HG02588 (cell line): Measurements from ENCODE around the gene CHPF.

Experiments used
- ATAC-seq: cut with Tn5 transposase; IDR thresholded peaks from one replicate; pipeline ENCODE4 v1.9.1; 2021; ENCODE audit warnings: mild to moderate bottlenecking, moderate library complexity; ENCODE audit not compliant: unreplicated experiment

The CHPF gene, protein sequence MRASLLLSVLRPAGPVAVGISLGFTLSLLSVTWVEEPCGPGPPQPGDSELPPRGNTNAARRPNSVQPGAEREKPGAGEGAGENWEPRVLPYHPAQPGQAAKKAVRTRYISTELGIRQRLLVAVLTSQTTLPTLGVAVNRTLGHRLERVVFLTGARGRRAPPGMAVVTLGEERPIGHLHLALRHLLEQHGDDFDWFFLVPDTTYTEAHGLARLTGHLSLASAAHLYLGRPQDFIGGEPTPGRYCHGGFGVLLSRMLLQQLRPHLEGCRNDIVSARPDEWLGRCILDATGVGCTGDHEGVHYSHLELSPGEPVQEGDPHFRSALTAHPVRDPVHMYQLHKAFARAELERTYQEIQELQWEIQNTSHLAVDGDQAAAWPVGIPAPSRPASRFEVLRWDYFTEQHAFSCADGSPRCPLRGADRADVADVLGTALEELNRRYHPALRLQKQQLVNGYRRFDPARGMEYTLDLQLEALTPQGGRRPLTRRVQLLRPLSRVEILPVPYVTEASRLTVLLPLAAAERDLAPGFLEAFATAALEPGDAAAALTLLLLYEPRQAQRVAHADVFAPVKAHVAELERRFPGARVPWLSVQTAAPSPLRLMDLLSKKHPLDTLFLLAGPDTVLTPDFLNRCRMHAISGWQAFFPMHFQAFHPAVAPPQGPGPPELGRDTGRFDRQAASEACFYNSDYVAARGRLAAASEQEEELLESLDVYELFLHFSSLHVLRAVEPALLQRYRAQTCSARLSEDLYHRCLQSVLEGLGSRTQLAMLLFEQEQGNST

DNA sequence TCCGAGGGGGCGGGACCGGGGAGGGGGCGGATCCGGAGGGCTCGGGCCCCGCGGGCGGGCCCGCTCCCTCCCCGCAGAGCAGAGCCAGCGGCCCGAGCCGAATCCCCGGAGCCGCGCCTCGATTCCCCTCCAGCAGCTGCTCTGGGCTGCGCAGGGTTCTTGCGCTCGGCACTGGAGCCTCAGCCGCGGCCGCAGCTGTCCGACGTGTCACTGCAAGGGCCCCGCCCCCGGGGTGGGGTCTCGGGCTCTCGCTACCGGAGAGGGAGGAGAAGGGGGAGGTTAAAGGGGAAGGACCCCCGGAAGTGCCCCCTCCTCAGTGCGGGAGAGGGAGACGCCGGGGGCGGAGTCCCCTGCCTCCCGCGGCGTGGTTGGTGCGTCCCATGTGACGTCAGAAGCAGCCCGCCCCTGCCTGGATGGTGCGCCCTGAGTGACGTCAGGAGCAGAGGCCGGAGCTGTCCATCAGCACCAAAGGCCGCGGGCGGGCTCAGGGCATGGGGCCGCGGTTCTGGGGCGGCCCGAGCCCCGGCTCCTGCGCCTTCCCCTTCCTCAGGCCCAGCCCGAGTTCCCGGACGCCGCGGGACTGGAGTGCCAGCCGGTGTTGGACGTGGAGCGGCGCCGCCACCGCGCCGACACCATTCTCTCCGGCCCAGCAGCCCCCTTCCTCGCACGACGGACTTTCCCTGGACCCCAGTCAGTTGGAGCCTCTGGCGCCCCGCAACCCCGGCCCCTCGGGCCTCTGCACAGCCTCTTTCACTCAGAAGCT lies at the start of gene CHPF, which contains the start of gene TMEM198:
CHPF (minus strand) TSS at position 214 of the 763 bp plus-strand sequence. CDS start 271 bp downstream, outside the sequence.
TMEM198 (plus strand) TSS at position 433 of the 763 bp plus-strand sequence. CDS start 700 bp downstream, outside the sequence.
- peak; percentile 79 for ATAC-seq

DNA sequence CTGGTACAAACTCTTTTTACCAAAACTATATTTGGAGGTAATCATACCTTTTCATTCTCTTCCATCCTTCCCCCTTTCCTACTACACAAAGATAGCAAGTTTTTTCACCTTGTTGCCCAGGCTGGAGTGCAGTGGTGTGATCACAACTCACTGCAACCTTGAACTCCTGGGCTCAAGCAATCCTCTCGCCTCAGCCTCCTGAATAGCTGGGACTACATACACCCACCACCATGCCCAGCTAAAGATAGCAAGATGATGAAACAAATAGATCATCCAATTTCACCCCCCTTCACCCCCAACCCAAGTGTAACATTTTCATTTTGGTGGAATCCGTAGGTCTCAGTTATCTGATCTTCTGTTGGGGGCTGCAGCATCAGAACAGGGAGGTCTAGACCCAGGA lies 49.5 kb upstream of the CHPF start:
- no peak for ATAC-seq

DNA sequence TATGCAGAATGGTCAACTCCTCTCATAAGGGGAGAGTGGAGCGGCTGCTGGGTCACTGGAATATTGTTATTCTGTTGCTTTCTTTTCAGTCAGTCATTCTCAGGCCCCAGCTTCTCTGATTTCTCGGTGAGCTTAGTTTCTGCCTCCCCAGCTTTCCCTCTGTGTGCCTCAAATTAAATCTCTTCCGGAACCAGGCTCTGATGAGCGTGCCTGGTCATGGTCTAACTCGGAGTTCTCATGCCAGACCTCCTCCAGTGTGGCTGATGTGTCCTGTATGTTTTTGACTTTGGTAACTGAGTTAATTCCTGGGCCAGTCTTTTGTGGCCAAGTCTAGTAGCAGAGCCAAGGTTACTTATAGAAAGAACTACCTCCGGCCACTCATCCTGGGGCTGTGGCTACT lies 49.1 kb upstream of the CHPF start:
- ATAC-seq: no peak

DNA sequence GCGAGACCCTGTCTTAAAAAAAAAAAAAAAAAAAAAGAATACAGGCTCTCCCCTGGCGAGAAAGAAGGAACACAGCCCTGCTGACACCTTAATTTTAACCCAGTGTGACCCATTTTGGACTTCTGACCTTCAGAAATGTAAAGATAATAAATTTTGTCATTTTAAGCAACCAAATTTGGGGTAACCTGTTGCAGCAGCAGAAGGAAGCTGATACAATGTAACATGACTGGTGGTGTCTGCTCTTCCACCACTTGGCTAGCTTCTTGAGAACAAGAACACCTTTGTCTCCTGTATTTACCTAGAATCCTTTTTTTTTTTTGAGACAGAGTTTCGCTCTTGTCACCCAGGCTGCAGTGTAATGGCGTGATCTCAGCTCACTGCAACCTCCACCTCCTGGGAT lies 47.5 kb upstream of the CHPF start:
- no peak for ATAC-seq

DNA sequence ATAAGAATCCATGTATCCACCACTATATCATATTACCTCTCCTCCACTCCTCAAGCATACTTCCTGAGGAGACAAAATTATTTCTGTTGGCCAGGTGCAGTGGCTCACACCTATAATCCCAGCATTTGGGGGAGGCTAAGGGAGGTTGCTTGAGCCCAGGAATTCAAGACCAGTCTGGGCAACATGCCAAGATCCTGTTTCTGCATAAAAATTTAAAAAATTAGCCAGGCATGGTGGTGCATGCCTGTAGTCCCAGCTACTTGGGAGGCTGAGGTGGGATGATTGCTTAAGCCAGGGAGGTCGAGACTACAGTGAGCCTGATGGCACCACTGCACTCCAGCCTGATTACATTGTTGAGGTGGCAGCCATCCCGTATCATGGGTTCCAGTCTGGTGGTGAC lies 37.7 kb upstream of the CHPF start:
- no peak for ATAC-seq

DNA sequence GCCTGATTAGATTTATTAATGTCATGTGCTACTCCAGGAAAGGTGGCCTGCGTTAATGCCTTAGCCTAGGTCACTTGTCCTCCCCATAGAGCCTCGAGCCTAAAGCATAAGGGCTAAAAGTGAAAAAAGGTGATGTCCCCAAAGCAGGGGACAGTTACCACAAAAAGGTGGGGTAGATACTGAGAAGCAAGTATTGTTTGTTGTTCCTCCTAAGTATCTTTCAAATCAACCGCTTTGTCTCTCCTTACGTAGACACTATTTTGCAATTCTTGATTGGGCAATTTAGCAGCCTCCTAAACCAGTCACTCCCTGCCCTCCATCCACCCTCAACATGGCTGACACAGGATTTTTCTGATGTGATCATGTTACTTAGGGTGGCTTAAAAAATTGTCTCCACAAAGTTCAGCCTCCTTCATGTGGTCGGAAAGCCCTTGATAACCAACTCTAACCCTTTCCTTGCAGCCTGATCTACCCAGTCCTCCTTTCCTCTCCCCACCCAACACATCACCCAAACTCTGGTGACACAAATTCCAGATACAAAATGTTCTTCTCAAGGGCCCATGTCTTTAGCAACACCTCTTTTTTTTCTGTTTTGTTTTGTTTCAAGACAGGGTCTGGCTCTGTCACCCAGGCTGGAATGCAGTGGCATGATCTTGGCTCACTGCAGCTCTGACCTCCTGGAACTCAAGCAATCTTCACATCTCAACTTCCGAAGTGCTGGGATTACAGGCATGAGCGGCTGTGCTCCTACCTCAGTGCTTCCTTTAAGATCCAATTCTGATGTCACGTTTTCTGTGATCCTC lies 35.4 kb upstream of the CHPF start:
- ATAC-seq: no peak

DNA sequence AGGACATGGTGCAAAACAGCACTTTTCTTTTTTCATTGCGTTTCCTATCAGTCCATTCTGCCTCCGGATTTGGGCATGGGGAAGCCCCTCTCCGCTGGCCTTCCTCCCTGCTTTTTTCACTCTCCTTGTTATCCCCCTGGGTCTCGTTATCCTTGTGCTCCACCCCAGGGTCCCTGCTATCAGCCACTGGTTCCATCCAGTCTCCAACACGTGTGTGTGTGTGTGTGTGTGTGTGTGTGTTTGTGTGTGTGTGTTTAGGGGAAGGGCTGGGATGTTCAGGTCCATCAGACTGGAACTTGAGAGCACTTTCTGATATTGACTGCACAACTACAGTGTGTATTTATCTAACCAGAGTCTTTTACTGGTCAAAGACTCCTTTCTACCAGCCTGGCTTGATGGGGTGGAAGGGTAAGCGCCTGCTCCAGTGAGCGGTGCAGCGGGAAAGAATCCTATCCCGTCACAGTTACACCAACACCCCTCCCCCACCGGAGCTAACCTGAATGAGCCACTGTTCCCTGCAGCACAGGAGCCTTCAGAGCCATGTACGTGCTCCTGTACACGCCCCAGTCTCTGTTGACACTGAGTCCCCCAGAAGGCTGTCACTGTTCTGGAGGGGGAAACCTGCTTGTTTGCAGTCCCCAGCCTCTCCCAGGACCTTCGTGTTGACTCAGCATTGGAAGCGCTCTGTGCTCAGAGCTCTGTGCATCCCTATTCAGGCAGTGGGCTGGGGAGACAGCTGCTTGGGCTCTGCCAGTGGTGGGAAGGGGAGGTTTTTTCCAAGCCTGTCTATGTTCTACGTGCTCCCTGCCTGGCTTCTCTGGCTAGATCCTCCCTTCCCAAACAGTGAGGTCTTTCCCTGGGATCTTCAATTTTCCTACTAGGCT lies 33.1 kb upstream of the CHPF start:
- ATAC-seq: no peak

DNA sequence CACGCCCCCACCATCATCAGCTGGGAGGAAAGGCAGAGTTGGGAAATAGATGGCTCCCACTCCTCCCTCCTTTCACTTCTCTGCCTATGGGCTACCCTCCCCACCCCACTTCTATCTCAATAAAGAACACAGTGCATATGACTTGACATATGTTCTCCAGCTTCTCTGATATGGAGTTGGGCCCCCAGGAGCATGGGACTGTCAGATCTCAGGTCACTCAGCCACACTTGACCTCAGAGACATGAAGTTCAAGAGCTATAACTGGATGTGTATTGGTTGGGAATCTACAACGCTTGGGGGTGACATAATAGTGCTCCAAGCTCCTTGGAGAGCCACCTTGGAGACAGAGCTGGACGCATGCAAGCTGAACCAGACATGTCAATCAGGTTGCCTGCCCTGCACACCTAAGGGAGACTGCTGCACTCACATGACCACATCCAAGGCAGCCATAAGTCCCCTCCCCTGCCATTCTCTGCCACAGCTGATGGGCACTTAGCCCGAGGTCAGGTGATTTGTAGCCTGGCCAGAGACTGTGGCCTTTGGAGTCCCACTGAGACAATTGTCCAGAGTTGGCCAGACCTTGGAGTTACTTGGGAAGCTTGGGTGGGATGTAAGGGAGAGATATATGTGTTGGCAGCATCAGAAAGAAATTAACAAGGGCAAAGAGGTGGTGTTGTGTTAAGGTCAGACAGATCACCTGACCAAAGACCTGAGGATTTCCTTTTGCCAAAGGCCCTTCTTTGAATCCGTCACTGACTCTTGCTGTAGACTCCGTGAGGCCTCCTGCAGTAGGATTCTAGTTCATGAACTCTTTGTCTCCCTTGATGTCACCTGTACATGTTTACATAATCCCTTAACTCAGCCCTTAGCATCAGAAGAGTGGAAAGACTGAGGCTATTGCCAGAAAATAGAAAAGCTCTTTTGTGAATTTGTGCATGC lies 32.2 kb upstream of the CHPF start:
- ATAC-seq: no peak

DNA sequence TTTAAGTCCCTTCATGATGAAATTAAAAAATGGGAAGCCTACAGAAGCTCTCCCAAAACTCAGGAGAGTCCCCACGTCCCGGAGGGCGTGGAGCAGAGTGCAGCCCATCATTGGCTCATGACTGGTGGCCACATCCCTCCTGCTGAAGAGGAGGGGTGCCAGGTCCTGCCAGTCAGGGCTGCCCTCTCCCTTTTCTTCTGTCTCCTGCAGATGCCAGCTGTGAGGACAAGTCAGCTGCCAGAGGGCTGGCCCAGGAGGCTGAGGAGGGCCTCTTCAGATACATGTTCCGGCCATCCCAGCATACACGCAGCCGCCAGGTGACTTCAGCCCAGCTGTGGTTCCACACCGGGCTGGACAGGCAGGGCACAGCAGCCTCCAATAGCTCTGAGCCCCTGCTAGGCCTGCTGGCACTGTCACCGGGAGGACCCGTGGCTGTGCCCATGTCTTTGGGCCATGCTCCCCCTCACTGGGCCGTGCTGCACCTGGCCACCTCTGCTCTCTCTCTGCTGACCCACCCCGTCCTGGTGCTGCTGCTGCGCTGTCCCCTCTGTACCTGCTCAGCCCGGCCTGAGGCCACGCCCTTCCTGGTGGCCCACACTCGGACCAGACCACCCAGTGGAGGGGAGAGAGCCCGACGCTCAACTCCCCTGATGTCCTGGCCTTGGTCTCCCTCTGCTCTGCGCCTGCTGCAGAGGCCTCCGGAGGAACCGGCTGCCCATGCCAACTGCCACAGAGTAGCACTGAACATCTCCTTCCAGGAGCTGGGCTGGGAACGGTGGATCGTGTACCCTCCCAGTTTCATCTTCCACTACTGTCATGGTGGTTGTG lies 31.1 kb upstream of the CHPF start:
- no peak for ATAC-seq

DNA sequence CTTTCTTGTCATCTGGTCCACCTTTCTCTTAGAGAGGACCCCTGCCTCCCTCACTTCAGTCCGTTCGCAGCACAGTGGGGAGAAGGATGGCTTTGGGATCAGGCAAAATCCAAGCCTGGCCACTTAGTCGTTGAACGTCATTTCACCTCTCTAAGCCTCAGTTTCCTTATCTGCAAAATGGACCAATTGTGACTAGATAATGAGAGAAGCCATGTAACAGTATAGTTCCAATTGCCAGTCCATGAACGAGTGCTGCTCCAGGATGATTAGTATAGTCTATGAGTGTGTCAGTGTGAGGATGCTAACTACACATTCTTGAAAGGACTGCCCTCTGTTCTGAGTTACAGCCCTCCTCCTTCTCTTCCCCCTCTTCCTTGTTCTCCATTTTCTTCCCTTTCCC lies 29.6 kb upstream of the CHPF start:
- no peak for ATAC-seq

DNA sequence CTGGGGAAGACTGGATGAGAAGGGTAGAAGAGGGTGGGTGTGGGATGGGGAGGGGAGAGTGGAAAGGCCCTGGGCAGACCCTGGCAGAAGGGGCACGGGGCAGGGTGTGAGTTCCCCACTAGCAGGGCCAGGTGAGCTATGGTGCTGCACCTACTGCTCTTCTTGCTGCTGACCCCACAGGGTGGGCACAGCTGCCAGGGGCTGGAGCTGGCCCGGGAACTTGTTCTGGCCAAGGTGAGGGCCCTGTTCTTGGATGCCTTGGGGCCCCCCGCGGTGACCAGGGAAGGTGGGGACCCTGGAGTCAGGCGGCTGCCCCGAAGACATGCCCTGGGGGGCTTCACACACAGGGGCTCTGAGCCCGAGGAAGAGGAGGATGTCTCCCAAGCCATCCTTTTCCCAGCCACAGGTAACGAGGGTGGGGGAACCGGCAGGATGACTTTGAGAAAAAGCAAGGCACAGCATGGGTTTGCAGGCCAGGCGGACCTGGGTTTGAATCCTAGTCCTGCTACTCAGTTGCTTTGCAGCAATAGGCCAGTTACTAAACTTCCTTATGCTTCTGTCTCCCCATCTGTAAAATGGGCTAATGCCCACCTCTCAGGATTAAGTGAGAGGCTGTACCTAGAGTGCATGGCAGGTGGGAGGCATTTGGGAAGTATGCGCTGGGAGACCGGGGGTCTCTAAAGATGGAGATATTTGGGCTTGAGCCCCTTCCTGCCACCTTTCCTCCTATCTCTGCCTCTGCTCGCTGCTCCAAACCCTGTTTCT lies 28.8 kb upstream of the CHPF start, which contains the start of gene INHA:
INHA (plus strand) TSS at position 74 of the 765 bp plus-strand sequence; CDS start at position 139, 65 bp downstream.
- no peak for ATAC-seq

DNA sequence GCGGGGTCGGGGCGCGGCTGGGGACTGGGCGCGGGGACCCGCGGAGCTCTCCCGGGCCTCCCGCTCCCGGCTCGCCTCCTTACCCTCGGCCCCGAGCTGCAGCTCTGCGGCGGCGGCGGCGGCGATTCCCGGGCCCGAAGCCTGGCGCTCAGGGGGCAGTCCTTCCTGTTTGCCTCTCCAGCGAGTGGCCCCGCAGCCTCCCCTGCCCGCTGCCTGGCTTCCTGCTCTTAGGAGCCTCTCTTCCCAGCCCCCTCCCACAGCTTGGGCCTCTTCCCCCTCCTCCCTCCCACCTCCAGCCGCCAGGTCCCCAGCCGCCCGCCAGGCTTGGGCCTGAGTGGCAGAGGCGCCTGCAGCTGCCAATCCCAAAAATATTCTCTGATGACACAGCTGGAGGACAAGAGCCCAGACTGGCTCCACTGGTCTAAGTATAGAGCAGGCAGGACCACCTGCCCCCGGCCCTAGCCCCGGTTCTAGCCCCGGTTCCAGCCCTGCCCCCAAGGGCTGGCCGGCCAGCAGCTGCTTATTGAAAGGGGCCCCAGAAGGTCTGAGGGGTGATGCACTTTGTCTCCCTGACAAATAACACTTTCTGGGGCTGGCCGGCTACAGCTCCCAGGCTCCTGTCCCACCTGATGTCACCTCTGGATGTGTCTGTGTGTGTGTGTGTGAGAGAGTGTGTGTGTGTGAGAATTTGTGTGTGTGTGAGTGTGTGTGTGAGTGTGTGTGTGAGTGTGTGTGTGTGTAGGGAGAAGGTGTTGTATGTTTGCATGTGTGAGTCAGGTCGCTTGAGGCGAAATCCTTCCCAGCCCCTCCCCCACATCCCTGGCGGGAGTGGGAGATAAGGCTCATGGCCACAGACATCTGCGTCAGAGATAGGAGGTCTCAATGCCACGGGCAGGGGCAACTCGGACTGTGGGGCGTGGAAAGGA lies 28.0 kb upstream of the CHPF start, which contains the start of gene OBSL1:
OBSL1 (minus strand) TSS at position 229 of the 926 bp plus-strand sequence. CDS start 307 bp downstream, outside the sequence.
- ATAC-seq: no peak

DNA sequence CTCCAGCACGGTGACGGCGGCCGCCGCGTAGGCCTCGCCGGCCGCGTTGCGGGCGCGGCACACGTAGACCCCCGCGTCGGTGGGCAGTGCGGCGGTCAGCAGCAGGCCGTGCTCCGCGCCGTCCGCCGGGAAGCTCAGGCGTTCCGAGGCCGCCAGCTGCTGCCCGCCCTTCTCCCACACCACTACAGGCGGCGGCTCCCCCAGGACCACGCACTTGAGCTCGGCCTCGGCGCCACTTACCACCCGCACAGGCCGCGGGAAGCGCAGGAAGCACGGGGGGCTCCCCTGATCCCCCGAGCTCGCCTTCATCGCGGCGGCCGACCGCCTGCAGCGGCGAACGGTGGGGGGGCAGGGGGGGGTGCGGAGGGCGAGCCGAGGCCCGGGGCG lies 27.3 kb upstream of the CHPF start:
- ATAC-seq: no peak

DNA sequence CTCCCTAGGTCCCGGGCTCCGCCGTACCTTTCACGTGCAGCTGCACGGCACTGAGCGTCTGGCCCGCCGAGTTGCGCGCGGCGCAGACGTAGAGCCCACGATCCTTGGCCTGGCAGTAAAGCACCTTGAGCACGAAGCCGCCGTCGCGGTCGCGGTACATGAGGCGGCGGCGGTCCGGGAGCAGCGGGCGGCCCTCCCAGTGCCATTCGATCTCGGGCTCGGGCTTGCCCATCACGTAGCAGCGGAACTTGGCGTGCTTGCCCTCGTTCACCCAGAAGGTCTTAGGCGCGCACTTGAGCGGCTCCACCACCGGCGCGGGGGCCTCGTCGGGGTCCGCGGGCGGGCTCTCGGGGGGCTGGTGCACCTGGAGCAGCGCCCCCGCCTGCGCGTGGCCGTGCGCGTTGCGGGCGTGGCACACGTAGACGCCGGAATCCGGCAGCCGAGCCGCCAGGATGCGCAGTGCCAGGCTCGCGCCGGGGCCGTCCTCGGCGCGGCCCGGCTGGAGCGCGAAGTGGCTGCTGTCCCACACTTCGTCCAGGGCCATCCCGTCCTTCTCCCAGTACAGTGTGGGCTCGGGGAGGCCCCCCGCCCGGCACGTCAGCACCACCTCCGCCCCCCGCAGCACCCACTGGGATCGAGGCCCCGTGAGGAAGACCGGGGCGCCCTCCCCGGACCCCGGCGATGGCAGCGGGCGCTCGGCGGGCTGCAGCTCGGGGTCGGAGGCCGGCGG lies 26.8 kb upstream of the CHPF start:
- no peak for ATAC-seq

DNA sequence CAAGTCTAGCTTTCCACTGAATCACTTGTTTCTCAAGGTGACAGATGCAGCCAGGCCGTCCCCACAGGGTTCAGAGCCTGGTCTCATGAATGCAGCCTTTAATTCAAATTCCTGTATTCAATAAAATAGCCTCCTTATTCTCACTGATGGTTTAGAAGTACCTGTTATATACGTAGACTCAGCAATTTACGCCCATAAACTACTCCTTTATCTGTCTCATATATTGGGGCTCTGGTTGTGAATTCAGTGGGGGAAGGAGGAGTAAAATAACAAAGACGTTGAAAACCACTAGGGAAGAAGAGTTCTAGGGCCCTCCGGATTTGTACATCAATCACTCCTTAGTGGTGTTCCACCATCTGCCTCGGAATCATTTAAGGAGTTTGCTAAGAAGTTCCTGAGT lies 26.0 kb upstream of the CHPF start:
- ATAC-seq: no peak
